Measurements from ENCODE around the gene MRPL44. TPM values are rescaled to one million over a fixed set of nuclear protein-coding genes. Genes with fewer than 3 reads are reported as not detected.
A peak's percentile ranks its signal among the peaks of the same experiment; 100 is the strongest.

The MRPL44 gene
- total and polyA plus RNA-seq, 11 donors: 20.7 to 54.2 (median 38.2) TPM

GRCh38 chr2:223914324-223914723, 42.9 kb upstream of the MRPL44 start:
- H3K27me3 ChIP-seq: no peaks in the 10 kb centered on the region
- TF ChIP-seq, protein P1, sequence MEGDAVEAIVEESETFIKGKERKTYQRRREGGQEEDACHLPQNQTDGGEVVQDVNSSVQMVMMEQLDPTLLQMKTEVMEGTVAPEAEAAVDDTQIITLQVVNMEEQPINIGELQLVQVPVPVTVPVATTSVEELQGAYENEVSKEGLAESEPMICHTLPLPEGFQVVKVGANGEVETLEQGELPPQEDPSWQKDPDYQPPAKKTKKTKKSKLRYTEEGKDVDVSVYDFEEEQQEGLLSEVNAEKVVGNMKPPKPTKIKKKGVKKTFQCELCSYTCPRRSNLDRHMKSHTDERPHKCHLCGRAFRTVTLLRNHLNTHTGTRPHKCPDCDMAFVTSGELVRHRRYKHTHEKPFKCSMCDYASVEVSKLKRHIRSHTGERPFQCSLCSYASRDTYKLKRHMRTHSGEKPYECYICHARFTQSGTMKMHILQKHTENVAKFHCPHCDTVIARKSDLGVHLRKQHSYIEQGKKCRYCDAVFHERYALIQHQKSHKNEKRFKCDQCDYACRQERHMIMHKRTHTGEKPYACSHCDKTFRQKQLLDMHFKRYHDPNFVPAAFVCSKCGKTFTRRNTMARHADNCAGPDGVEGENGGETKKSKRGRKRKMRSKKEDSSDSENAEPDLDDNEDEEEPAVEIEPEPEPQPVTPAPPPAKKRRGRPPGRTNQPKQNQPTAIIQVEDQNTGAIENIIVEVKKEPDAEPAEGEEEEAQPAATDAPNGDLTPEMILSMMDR (IDR thresholded peaks at IDR 0.05): no peak
- TF ChIP-seq POLR2A (IDR thresholded peaks at IDR 0.05): no peak
- no peak for DNase-seq
- intact Hi-C loops (cut with DNase I): no loop called here
- H3K4me3 ChIP-seq: no peak overlapping the region
- H3K27ac ChIP-seq: no peak overlapping the region
- peaks cover 0 to 50% (median 39%) of the 10 kb centered on the region in 9 donors for H3K36me3 ChIP-seq
- H3K4me1 ChIP-seq: peaks cover 0 to 44% (median 11%) of the 10 kb centered on the region in 12 donors
- H3K9me3 ChIP-seq: no peaks in the 10 kb centered on the region
- ATAC-seq: no peak

DNA sequence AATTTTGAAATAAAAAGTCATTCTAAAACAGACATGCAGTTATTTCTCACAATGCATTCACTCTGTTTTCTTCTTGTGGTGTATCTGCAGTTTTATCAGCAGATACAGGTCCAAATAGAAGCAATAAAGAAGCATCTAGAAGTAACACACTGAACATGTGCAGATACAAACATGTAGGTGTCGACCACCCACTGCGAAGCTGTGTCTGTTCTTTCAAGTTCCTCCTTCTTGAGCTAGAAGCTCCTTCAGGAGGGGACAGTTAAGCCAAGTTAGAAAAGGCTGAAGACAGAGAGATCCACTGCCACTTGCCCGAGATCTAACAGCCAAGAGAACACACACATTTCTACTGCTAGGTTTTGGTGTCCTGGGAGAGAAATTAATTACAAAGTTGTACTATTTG, 42.2 kb upstream of the MRPL44 start:
- Histone ChIP-seq H3K27me3 (no peaks in the 10 kb centered on the region), H3K4me1 (peaks cover 0 to 44% (median 8%) of the 10 kb centered on the region in 12 donors), H3K27ac (no peak overlapping the region), H3K36me3 (peaks cover 0 to 50% (median 39%) of the 10 kb centered on the region in 9 donors), H3K9me3 (no peaks in the 10 kb centered on the region), H3K4me3 (no peak overlapping the region)
- 90 to 97% (median 93%) methylated on average over 3 of the region's 3 CpGs for WGBS, 4 donors
- intact Hi-C loops (cut with DNase I): no loop called here
- DNase-seq (no peak), ATAC-seq (no peak)
- TF ChIP-seq, protein P1 (IDR thresholded peaks at IDR 0.05): no peak

DNA sequence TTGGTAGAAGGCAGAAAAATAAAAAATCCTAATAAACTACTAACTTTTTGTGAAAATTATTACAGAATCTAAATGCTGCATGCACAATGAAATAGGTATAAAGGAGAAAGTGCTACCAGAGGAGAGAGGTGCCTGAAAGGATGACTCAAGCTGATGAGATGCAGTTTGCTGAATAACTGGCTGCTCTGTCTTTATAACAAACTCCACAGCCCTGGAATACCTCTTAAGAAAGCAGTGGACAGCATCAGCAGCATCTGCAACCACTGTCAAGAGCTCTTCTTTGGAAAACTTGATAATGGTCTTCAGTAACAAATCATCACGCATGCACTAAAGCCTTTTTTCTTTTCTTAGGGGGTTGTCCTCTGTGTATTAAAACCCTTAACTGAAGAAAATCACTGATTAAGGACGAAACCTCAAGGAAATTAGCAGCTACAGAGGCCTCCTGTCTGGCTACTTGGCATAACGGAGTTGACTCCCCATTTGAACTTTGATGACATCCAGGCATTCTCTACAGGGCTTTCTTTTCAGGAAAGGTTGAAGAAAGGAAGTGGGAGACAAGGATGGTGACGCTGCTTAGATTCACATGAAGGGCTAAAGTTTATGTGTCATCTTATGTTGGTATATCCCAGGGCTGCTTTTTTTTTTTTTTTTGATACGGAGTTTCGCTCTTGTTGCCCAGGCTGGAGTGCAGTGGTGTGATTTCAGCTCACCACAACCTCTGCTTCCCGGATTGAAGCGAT, 40.9 kb upstream of the MRPL44 start:
- no peak overlapping the region for H3K27ac ChIP-seq
- 85 to 90% (median 87%) methylated on average over 8 of the region's 8 CpGs for WGBS, 4 donors
- H3K4me1 ChIP-seq: peaks cover 0 to 55% (median 5%) of the 10 kb centered on the region in 12 donors
- H3K9me3 ChIP-seq: no peaks in the 10 kb centered on the region
- TF ChIP-seq, protein P1 (IDR thresholded peaks at IDR 0.05): no peak
- no peak for TF ChIP-seq POLR2A (IDR thresholded peaks at IDR 0.05)
- intact Hi-C loops (cut with DNase I): no loop called here
- H3K36me3 ChIP-seq: peaks cover 0 to 44% (median 37%) of the 10 kb centered on the region in 9 donors
- no peaks in the 10 kb centered on the region for H3K27me3 ChIP-seq
- ATAC-seq (no peak), DNase-seq (no peak)
- no peak overlapping the region for H3K4me3 ChIP-seq

DNA sequence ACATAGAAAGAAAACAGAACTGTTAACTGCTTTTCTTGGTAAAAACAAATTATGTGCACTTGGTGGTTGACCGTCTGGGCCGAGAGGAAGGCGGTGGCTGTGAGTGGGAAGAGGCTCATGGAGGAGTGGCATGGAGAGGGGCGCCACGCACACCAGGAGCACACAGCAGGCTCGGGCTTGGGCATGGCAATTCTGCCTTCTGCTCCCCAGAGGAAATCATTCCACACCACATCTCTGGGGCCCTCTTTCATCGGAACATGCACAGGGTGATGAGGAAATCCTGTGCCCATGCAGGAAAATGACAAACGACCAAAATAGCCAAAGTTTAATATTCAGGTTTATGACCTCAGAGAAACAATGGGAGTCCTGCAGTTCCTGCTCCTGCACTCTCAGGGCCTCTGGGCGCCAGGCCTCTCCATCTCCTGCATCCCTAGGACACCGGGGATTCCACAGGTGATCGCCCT, 38.6 kb upstream of the MRPL44 start:
- 57 to 77% (median 71%) methylated on average over 11 of the region's 11 CpGs for WGBS, 4 donors
- intact Hi-C loops (cut with DNase I): no loop called here
- Histone ChIP-seq H3K36me3 (peaks cover 0 to 40% (median 29%) of the 10 kb centered on the region in 9 donors), H3K4me1 (peaks cover 0 to 66% (median 5%) of the 10 kb centered on the region in 12 donors), H3K4me3 (no peak overlapping the region), H3K27me3 (no peaks in the 10 kb centered on the region), H3K27ac (no peak overlapping the region), H3K9me3 (no peaks in the 10 kb centered on the region)
- ATAC-seq (peak in 3 of 4 donors; percentile 12 to 54 (median 25)), DNase-seq (no peak)
- TF ChIP-seq, protein P1 (IDR thresholded peaks at IDR 0.05): no peak
- no peak for TF ChIP-seq POLR2A (IDR thresholded peaks at IDR 0.05)

Data from heart left ventricle (tissue), 16 donors.